ENCODE data around the gene OSBPL10.

Gene OSBPL10

DNA sequence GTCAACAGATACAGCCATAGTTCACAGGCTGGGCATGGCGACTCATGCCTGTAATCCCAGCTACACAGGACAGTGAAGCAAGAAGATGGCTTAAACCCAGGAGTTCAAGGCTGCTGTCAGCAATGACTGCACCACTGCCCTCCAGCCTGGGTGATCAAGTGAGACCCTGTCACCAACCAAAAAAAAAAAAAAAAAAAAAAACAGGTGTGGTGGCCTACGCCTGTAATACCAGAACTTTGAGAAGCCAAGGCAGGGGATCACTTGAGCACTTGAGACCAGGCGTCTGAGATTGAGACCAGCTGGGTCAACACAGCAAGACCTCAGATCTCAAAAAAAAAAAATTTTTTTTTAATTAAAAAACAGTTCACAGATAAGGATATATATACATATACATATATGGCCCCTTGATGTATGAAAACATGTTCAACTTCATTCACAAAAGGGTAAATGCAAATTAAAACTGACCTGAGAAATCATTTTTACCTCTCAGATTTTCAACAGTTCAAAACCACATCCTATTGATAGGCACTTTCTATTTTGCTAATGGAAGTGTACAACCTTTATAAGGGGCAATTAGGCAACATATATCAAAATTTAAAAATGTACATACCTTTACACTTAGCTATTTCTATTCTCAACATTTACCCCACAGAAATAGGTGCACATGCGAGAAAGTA is 51.1 kb downstream of the OSBPL10 start:
- no peaks in the 10 kb centered on the region for H3K36me3 ChIP-seq (ENCODE audit: control insufficient read depth, insufficient read depth, low read length)
- no peaks in the 10 kb centered on the region for H3K9me3 ChIP-seq (ENCODE audit: control insufficient read depth, insufficient read depth, low read length)
- no CpG with 5 or more reads among the region's 4 CpGs for WGBS (ENCODE audit: insufficient coverage, insufficient read length)
- no peak overlapping the region for H3K4me3 ChIP-seq (ENCODE audit: low read length)
- H3K27me3 ChIP-seq (ENCODE audit: control insufficient read depth, insufficient read depth, low read length): no peaks in the 10 kb centered on the region
- DNase-seq (ENCODE audit: low read depth, low spot score): no peak
- H3K27ac ChIP-seq (ENCODE audit: low read length): no peak overlapping the region
- peaks cover 4% of the 10 kb centered on the region; the same call in 1 of the 2 replicates for H3K4me1 ChIP-seq (ENCODE audit: control insufficient read depth, insufficient read depth, low read length)

GRCh38 chr3:31927811-31928210 is 53.3 kb downstream of the OSBPL10 start:
- no peak overlapping the region for H3K4me3 ChIP-seq (ENCODE audit: low read length)
- WGBS (ENCODE audit: insufficient coverage, insufficient read length): no CpG with 5 or more reads among the region's 6 CpGs
- DNase-seq (ENCODE audit: low read depth, low spot score): no peak

GRCh38 chr3:31926543-31926942 is 54.5 kb downstream of the OSBPL10 start:
- Histone ChIP-seq H3K27me3 (ENCODE audit: control insufficient read depth, insufficient read depth, low read length) (no peaks in the 10 kb centered on the region), H3K4me3 (ENCODE audit: low read length) (no peak overlapping the region), H3K4me1 (ENCODE audit: control insufficient read depth, insufficient read depth, low read length) (peaks cover 2% of the 10 kb centered on the region; the same call in 1 of the 2 replicates), H3K27ac (ENCODE audit: low read length) (no peak overlapping the region), H3K36me3 (ENCODE audit: control insufficient read depth, insufficient read depth, low read length) (no peaks in the 10 kb centered on the region), H3K9me3 (ENCODE audit: control insufficient read depth, insufficient read depth, low read length) (no peaks in the 10 kb centered on the region)
- WGBS (ENCODE audit: insufficient coverage, insufficient read length): no CpG with 5 or more reads among the region's 4 CpGs
- DNase-seq (ENCODE audit: low read depth, low spot score): no peak

More at GRCh38 chr3:31927811-31928210, 53.3 kb downstream of the OSBPL10 start:
- H3K36me3 ChIP-seq (ENCODE audit: control insufficient read depth, insufficient read depth, low read length): no peaks in the 10 kb centered on the region
- H3K27ac ChIP-seq (ENCODE audit: low read length): no peak overlapping the region
- no peaks in the 10 kb centered on the region for H3K9me3 ChIP-seq (ENCODE audit: control insufficient read depth, insufficient read depth, low read length)
- H3K4me1 ChIP-seq (ENCODE audit: control insufficient read depth, insufficient read depth, low read length): peaks cover 2% of the 10 kb centered on the region; the same call in 1 of the 2 replicates
- no peaks in the 10 kb centered on the region for H3K27me3 ChIP-seq (ENCODE audit: control insufficient read depth, insufficient read depth, low read length)

DNA sequence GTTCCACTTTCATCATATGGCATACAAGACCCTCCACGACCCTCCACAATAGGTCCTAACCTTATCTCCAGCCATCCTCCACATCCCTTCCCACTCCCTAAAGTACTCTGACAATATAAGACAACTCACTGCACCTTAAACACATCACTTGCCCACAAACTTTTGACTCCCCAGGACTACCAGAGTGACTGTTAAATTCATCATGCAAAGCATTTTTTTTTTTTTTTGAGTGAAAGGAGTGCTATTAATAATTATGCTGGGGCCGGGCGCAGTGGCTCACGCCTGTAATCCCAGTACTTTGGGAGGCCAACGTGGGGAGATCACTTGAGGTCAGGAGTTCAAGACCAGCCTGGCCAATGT is 55.8 kb downstream of the OSBPL10 start:
- H3K4me1 ChIP-seq (ENCODE audit: control insufficient read depth, insufficient read depth, low read length): no peaks in the 10 kb centered on the region
- DNase-seq (ENCODE audit: low read depth, low spot score): no peak
- H3K9me3 ChIP-seq (ENCODE audit: control insufficient read depth, insufficient read depth, low read length): no peaks in the 10 kb centered on the region
- no peaks in the 10 kb centered on the region for H3K36me3 ChIP-seq (ENCODE audit: control insufficient read depth, insufficient read depth, low read length)
- H3K27me3 ChIP-seq (ENCODE audit: control insufficient read depth, insufficient read depth, low read length): no peaks in the 10 kb centered on the region
- no peak overlapping the region for H3K4me3 ChIP-seq (ENCODE audit: low read length)
- no CpG with 5 or more reads among the region's 5 CpGs for WGBS (ENCODE audit: insufficient coverage, insufficient read length)
- H3K27ac ChIP-seq (ENCODE audit: low read length): no peak overlapping the region

GRCh38 chr3:31924610-31925270 is 56.3 kb downstream of the OSBPL10 start:
- Histone ChIP-seq H3K9me3 (ENCODE audit: control insufficient read depth, insufficient read depth, low read length) (no peaks in the 10 kb centered on the region), H3K4me1 (ENCODE audit: control insufficient read depth, insufficient read depth, low read length) (no peaks in the 10 kb centered on the region), H3K27ac (ENCODE audit: low read length) (no peak overlapping the region), H3K27me3 (ENCODE audit: control insufficient read depth, insufficient read depth, low read length) (no peaks in the 10 kb centered on the region), H3K4me3 (ENCODE audit: low read length) (no peak overlapping the region), H3K36me3 (ENCODE audit: control insufficient read depth, insufficient read depth, low read length) (no peaks in the 10 kb centered on the region)
- no CpG with 5 or more reads among the region's 2 CpGs for WGBS (ENCODE audit: insufficient coverage, insufficient read length)
- DNase-seq (ENCODE audit: low read depth, low spot score): no peak

DNA sequence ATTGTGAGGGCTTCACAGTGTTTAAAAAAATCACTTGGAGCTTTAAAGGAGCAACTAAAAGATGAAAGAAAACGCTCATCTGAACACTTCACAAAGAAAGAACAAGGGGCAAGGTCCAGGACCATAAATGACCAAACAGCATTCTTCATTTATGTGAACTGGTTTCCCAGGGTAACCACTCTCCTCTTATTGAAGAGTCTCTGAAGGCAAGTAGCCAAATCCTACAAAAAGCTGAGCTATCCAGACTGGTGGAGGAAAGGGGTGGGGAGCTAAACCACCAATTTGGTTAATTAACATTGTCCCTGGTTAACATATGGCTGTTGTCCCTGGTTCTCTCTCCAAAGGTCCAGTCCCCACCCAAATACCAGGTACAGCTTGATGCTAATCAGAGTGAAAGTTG is 58.1 kb downstream of the OSBPL10 start:
- Histone ChIP-seq H3K9me3 (ENCODE audit: control insufficient read depth, insufficient read depth, low read length) (no peaks in the 10 kb centered on the region), H3K27me3 (ENCODE audit: control insufficient read depth, insufficient read depth, low read length) (no peaks in the 10 kb centered on the region), H3K36me3 (ENCODE audit: control insufficient read depth, insufficient read depth, low read length) (no peaks in the 10 kb centered on the region), H3K4me3 (ENCODE audit: low read length) (no peak overlapping the region), H3K27ac (ENCODE audit: low read length) (no peak overlapping the region), H3K4me1 (ENCODE audit: control insufficient read depth, insufficient read depth, low read length) (peaks cover 1% of the 10 kb centered on the region; the same call in 1 of the 2 replicates)
- DNase-seq (ENCODE audit: low read depth, low spot score): no peak
- WGBS (ENCODE audit: insufficient coverage, insufficient read length): no CpG with 5 or more reads among the region's 1 CpG

GRCh38 chr3:31921837-31922236 is 59.2 kb downstream of the OSBPL10 start:
- H3K9me3 ChIP-seq (ENCODE audit: control insufficient read depth, insufficient read depth, low read length): no peaks in the 10 kb centered on the region
- H3K36me3 ChIP-seq (ENCODE audit: control insufficient read depth, insufficient read depth, low read length): no peaks in the 10 kb centered on the region
- DNase-seq (ENCODE audit: low read depth, low spot score): no peak
- WGBS (ENCODE audit: insufficient coverage, insufficient read length): 100% methylated on average over 1 of the region's 4 CpGs
- H3K4me1 ChIP-seq (ENCODE audit: control insufficient read depth, insufficient read depth, low read length): peaks cover 5% of the 10 kb centered on the region
- no peak overlapping the region for H3K27ac ChIP-seq (ENCODE audit: low read length)
- no peaks in the 10 kb centered on the region for H3K27me3 ChIP-seq (ENCODE audit: control insufficient read depth, insufficient read depth, low read length)
- H3K4me3 ChIP-seq (ENCODE audit: low read length): no peak overlapping the region

- Histone ChIP-seq H3K4me1 (ENCODE audit: control insufficient read depth, insufficient read depth, low read length) (peaks cover 7% of the 10 kb centered on the region), H3K27me3 (ENCODE audit: control insufficient read depth, insufficient read depth, low read length) (no peaks in the 10 kb centered on the region), H3K4me3 (ENCODE audit: low read length) (no peak overlapping the region), H3K36me3 (ENCODE audit: control insufficient read depth, insufficient read depth, low read length) (no peaks in the 10 kb centered on the region), H3K9me3 (ENCODE audit: control insufficient read depth, insufficient read depth, low read length) (no peaks in the 10 kb centered on the region), H3K27ac (ENCODE audit: low read length) (no peak overlapping the region)
- no peak for DNase-seq (ENCODE audit: low read depth, low spot score)
- WGBS (ENCODE audit: insufficient coverage, insufficient read length): no CpG with 5 or more reads among the region's 1 CpG
Measured at GRCh38 chr3:31920310-31920709, 60.8 kb downstream of the OSBPL10 start.

- WGBS (ENCODE audit: insufficient coverage, insufficient read length): no CpG with 5 or more reads among the region's 2 CpGs
- Histone ChIP-seq H3K27ac (ENCODE audit: low read length) (no peak overlapping the region), H3K4me1 (ENCODE audit: control insufficient read depth, insufficient read depth, low read length) (peaks cover 7% of the 10 kb centered on the region), H3K4me3 (ENCODE audit: low read length) (no peak overlapping the region), H3K27me3 (ENCODE audit: control insufficient read depth, insufficient read depth, low read length) (no peaks in the 10 kb centered on the region), H3K36me3 (ENCODE audit: control insufficient read depth, insufficient read depth, low read length) (no peaks in the 10 kb centered on the region), H3K9me3 (ENCODE audit: control insufficient read depth, insufficient read depth, low read length) (no peaks in the 10 kb centered on the region)
- no peak for DNase-seq (ENCODE audit: low read depth, low spot score)
Measured at GRCh38 chr3:31919528-31919927, 61.5 kb downstream of the OSBPL10 start.

DNA sequence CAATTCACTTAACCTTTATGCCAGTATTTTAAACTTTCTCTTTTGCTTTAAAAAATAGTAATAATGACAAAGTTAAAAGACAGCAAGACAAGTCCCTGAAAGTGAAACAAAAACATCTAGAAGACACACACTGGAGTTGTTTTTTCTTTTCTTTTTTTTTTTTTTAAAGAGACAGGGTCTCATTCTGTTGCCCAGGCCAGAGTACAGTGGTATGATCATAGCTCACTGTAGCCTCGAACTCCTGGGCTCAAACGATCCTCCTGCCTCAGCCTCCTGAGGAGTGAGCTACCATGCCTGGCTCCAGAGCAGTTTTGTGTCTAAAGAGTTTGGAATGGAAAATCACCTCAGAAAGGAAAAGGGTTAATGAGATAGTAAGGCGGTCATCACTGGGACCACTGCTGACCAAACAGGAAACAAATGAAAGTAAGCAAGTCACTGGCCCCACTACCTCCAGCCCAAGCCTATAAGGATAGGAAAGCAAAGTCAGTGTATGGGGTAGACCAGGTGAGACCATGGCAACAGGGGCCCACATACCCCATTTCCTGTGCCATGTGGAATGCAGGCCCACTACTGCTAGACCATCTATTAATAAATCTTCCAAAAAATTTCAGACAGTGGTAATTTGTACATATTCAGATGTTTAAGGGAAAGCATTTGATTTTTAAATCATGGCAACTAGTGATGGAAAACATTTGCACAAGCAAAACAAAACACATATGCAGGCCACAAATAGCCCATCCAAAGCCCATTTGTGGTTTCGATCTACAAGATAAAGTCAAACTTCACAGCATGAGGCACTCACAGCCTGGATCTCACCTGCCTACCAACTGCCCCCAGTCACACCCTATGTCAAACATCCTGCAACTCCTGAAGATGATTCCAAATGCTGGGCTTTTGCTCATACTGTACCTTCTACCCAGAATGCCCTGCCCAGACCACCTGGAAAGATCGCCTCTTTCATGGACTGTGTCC is 62.6 kb downstream of the OSBPL10 start:
- Histone ChIP-seq H3K9me3 (ENCODE audit: control insufficient read depth, insufficient read depth, low read length) (no peaks in the 10 kb centered on the region), H3K27ac (ENCODE audit: low read length) (no peak overlapping the region), H3K27me3 (ENCODE audit: control insufficient read depth, insufficient read depth, low read length) (no peaks in the 10 kb centered on the region), H3K4me3 (ENCODE audit: low read length) (no peak overlapping the region), H3K4me1 (ENCODE audit: control insufficient read depth, insufficient read depth, low read length) (peaks cover 7% of the 10 kb centered on the region), H3K36me3 (ENCODE audit: control insufficient read depth, insufficient read depth, low read length) (no peaks in the 10 kb centered on the region)
- WGBS (ENCODE audit: insufficient coverage, insufficient read length): no CpG with 5 or more reads among the region's 5 CpGs
- DNase-seq (ENCODE audit: low read depth, low spot score): no peak

Data from iPS DF 6.9 (cell line).